ENCODE measurements around the gene DRC3. TPM values are rescaled to one million over a fixed set of nuclear protein-coding genes. Genes with fewer than 3 reads are reported as not detected.

Gene DRC3
- total RNA-seq, 6 experiments from 2014 or later = 0.37 to 0.73 (median 0.61) TPM

DNA sequence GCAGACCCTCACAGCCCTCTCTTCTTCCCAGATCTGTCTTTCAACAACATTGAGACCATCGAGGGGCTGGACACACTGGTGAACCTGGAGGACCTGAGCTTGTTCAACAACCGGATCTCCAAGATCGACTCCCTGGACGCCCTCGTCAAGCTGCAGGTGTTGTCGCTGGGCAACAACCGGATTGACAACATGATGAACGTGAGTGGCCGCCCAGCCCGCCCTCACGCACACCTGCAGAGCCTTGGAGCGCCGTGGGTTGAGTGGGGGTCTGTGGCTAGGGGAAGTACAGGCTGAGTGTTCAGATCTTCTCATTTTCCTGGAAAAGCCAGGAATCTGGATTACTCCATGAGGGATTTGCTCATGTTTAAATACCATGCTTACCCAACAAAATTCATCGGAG, 15.2 kb downstream of the DRC3 start:
- Mint-ChIP-seq H3K9me3 (no peaks in the 10 kb centered on the region), H3K4me3 (no peak overlapping the region), H3K27ac (no peak overlapping the region), H3K27me3 (ENCODE audit: insufficient read depth) (no peaks in the 10 kb centered on the region; the same call in 1 of the 2 replicates), H3K4me1 (ENCODE audit: low read depth) (peaks cover 20% of the 10 kb centered on the region), H3K36me3 (ENCODE audit: low read depth) (no peaks in the 10 kb centered on the region)
- DNase-seq = no peak
- TF ChIP-seq, protein P1, sequence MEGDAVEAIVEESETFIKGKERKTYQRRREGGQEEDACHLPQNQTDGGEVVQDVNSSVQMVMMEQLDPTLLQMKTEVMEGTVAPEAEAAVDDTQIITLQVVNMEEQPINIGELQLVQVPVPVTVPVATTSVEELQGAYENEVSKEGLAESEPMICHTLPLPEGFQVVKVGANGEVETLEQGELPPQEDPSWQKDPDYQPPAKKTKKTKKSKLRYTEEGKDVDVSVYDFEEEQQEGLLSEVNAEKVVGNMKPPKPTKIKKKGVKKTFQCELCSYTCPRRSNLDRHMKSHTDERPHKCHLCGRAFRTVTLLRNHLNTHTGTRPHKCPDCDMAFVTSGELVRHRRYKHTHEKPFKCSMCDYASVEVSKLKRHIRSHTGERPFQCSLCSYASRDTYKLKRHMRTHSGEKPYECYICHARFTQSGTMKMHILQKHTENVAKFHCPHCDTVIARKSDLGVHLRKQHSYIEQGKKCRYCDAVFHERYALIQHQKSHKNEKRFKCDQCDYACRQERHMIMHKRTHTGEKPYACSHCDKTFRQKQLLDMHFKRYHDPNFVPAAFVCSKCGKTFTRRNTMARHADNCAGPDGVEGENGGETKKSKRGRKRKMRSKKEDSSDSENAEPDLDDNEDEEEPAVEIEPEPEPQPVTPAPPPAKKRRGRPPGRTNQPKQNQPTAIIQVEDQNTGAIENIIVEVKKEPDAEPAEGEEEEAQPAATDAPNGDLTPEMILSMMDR (IDR thresholded peaks at IDR 0.05) = no peak

DNA sequence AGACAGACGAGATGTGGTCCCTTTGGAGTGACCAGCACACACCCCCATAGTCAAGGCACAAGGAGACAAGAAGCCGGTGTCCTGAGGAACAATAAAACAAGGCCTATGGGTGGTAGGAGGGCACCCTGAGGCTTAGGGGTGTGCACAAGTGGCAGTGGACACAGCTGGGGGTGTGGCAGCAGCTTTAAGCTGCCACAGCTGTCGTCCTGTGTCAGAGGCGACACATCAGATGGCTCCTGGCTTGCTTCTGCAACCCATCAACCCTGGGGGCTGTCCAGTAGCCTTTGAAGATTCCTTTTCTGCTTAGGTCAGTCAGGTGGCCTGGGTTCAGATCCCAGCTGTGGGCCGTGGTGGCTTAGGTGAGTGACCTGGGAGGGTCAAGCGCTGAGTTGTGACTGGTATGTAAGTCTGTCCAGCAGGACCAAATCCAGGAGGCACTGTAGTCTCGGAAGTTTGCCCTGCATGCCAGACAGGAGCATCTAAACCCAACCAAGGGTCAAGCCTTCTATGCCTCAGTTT, 15.8 kb downstream of the DRC3 start:
- Mint-ChIP-seq H3K4me3 (no peak overlapping the region), H3K27me3 (ENCODE audit: insufficient read depth) (no peaks in the 10 kb centered on the region; the same call in 1 of the 2 replicates), H3K9me3 (no peaks in the 10 kb centered on the region), H3K36me3 (ENCODE audit: low read depth) (no peaks in the 10 kb centered on the region), H3K27ac (no peak overlapping the region), H3K4me1 (ENCODE audit: low read depth) (peaks cover 26% of the 10 kb centered on the region)
- TF ChIP-seq, protein P1 (IDR thresholded peaks at IDR 0.05) = no peak
- no peak for DNase-seq

DNA sequence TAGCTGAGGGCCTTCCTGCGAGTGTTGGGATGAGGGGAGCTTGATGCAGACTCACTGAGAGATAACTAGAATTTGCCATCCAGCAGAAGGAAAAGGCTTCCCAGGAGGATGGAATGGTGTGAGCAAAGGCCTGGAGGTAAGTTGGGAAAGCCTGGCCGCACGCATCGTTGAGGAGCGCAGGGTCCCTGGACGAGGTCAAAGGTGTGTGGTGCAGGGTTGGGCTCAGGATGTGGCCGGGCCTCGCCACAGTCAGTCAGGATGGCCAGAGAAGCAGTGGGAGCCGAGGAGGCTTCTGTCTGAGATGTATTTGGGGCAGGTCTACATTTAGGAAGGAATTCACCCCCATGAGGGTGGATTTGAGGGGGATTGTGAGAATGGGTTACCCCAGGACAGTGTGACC, 16.4 kb downstream of the DRC3 start:
- H3K4me3 Mint-ChIP-seq = no peak overlapping the region
- TF ChIP-seq, protein P1 (IDR thresholded peaks at IDR 0.05) = no peak
- peak overlapping the region; percentile 43 for H3K27ac Mint-ChIP-seq
- no peak for DNase-seq
- H3K27me3 Mint-ChIP-seq (ENCODE audit: insufficient read depth) = no peaks in the 10 kb centered on the region; the same call in 1 of the 2 replicates
- H3K36me3 Mint-ChIP-seq (ENCODE audit: low read depth) = no peaks in the 10 kb centered on the region
- peaks cover 28% of the 10 kb centered on the region for H3K4me1 Mint-ChIP-seq (ENCODE audit: low read depth)
- no peaks in the 10 kb centered on the region for H3K9me3 Mint-ChIP-seq

DNA sequence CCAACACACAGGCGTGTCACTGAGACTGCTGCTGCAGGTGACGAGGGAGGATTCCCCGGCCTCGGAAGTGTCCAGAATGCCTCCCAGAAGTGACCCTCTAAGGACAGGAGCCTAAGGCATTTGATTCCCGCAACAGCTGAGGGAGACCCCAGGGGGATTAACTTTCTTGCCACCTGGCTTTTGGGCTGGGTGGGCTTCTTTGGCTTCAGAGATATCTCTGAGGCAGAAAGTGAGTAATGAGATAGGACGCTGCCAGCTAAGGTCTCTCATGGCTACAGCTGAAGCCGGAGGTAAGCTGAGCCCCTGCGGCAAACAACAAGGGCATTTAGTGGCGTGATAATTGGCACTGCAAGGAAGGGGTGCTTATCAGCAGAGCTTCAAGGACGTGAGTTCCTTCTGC, 17.0 kb downstream of the DRC3 start:
- Mint-ChIP-seq H3K4me1 (ENCODE audit: low read depth) (peaks cover 32% of the 10 kb centered on the region), H3K9me3 (no peaks in the 10 kb centered on the region), H3K4me3 (no peak overlapping the region), H3K27ac (peak overlapping the region; percentile 96), H3K27me3 (ENCODE audit: insufficient read depth) (no peaks in the 10 kb centered on the region; the same call in 1 of the 2 replicates), H3K36me3 (ENCODE audit: low read depth) (no peaks in the 10 kb centered on the region)
- TF ChIP-seq, protein P1 (IDR thresholded peaks at IDR 0.05) = no peak
- DNase-seq = no peak

DNA sequence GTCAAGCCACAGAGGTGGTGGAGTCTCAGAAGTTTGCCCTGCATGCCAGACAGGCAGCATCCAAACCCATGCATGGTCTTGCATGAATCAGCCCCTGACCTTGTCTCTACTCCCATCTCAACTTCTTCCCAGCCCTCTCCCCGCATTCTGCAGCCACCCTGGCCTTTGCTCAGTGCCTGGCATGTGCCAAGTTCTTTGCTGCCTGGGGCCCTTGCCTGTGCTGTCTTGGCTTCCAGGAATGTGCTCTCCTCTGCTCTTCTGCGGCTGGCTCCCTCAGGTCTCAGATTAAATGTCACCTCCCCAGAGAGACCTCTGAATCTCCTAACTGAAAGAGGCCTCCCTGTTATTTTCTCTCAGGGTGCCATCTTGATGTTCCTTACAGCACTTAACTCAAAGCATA, 17.6 kb downstream of the DRC3 start:
- H3K9me3 Mint-ChIP-seq = no peaks in the 10 kb centered on the region
- peaks cover 37% of the 10 kb centered on the region for H3K4me1 Mint-ChIP-seq (ENCODE audit: low read depth)
- TF ChIP-seq, protein P1 (IDR thresholded peaks at IDR 0.05) = no peak
- H3K4me3 Mint-ChIP-seq = peak overlapping the region; percentile 11; the same call in 1 of the 2 replicates
- peak overlapping the region; percentile 96 for H3K27ac Mint-ChIP-seq
- peak; percentile 23 for DNase-seq
- H3K36me3 Mint-ChIP-seq (ENCODE audit: low read depth) = no peaks in the 10 kb centered on the region
- H3K27me3 Mint-ChIP-seq (ENCODE audit: insufficient read depth) = no peaks in the 10 kb centered on the region; the same call in 1 of the 2 replicates

Data from HFFc6 (cell line).